ENCODE results near the gene KLF6. TPM values are rescaled to one million over a fixed set of nuclear protein-coding genes. Genes with fewer than 3 reads are reported as not detected.

The KLF6 gene
- total RNA-seq, 4 donors from 2014 or later: 156 to 226 (median 189) TPM

DNA sequence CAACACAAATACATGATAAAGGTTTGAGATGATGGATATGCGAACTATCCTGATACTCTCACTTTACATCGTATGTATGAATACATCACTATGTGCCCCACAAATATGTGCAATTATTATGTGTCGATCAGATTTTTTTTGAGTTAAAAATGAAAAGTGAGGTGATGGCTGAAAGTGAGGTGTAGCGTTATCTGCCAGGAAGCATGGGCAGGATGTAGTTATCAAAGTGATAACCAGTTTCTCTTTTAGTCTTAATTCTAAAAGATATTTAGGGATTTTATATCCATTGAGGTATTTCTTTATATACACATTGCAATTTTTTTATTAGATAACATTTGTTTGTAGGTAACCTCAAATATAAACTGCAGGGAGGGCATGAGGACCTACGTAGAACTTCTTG is 15.6 kb upstream of the KLF6 start:
- WGBS, 2 donors: 96 to 98% methylated on average over 5 of the region's 5 CpGs
- TF ChIP-seq EP300 (IDR thresholded peaks at IDR 0.05): no peak
- no peak for TF ChIP-seq POLR2A (IDR thresholded peaks at IDR 0.05)
- TF ChIP-seq, protein P1, sequence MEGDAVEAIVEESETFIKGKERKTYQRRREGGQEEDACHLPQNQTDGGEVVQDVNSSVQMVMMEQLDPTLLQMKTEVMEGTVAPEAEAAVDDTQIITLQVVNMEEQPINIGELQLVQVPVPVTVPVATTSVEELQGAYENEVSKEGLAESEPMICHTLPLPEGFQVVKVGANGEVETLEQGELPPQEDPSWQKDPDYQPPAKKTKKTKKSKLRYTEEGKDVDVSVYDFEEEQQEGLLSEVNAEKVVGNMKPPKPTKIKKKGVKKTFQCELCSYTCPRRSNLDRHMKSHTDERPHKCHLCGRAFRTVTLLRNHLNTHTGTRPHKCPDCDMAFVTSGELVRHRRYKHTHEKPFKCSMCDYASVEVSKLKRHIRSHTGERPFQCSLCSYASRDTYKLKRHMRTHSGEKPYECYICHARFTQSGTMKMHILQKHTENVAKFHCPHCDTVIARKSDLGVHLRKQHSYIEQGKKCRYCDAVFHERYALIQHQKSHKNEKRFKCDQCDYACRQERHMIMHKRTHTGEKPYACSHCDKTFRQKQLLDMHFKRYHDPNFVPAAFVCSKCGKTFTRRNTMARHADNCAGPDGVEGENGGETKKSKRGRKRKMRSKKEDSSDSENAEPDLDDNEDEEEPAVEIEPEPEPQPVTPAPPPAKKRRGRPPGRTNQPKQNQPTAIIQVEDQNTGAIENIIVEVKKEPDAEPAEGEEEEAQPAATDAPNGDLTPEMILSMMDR (IDR thresholded peaks at IDR 0.05): no peak
- H3K9me3 ChIP-seq: peaks cover 0 to 9% (median 0%) of the 10 kb centered on the region in 4 donors
- peaks cover 0 to 23% (median 14%) of the 10 kb centered on the region in 4 donors for H3K4me1 ChIP-seq
- H3K4me3 ChIP-seq: no peak overlapping the region
- no peaks in the 10 kb centered on the region for H3K27me3 ChIP-seq
- H3K27ac ChIP-seq: no peak overlapping the region
- H3K36me3 ChIP-seq: no peaks in the 10 kb centered on the region
- no peak for DNase-seq (ENCODE audit: low spot score in 2 of 2)

- 0 to 84% methylated on average over 1 of the region's 1 CpG for WGBS, 2 donors
Measured at GRCh38 chr10:3797750-3798149, 12.7 kb upstream of the KLF6 start.

DNA sequence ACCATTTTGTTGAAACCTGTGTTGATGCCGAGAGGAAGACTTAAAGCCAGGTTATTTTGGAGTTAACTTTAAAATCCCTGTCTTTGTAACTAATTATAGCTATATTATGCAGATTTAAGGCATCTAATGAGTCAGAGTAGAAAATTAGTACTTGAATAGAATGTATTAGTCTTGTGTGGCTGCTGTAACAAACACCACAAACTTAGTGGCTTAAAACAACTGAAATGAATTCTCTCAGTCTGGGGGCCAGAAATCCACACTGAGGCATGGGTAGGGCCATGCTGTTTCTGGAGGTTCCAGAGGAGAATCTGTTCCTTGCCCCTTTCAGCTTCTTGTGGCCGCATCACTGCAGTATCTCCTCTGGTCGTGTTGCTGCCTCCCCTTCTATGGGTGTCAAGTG is 8.5 kb upstream of the KLF6 start:
- DNase-seq (ENCODE audit: low spot score in 2 of 2): no peak
- 98 to 99% methylated on average over 3 of the region's 3 CpGs for WGBS, 2 donors
- Histone ChIP-seq H3K9me3 (peaks cover 0 to 49% (median 0%) of the 10 kb centered on the region in 4 donors), H3K36me3 (no peaks in the 10 kb centered on the region), H3K4me3 (no peak overlapping the region), H3K27me3 (no peaks in the 10 kb centered on the region), H3K27ac (no peak overlapping the region), H3K4me1 (no peaks in the 10 kb centered on the region)
- no peak for TF ChIP-seq POLR2A (IDR thresholded peaks at IDR 0.05)
- TF ChIP-seq EP300 (IDR thresholded peaks at IDR 0.05): no peak
- TF ChIP-seq, protein P1 (IDR thresholded peaks at IDR 0.05): no peak

More at GRCh38 chr10:3797750-3798149, 12.7 kb upstream of the KLF6 start:
- no peak overlapping the region for H3K4me3 ChIP-seq
- no peaks in the 10 kb centered on the region for H3K36me3 ChIP-seq
- H3K27ac ChIP-seq: no peak overlapping the region
- H3K27me3 ChIP-seq: no peaks in the 10 kb centered on the region
- H3K9me3 ChIP-seq: peaks cover 0 to 22% (median 0%) of the 10 kb centered on the region in 4 donors
- no peak for DNase-seq (ENCODE audit: low spot score in 2 of 2)
- H3K4me1 ChIP-seq: no peaks in the 10 kb centered on the region
- no peak for TF ChIP-seq POLR2A (IDR thresholded peaks at IDR 0.05)
- TF ChIP-seq, protein P1 (IDR thresholded peaks at IDR 0.05): no peak
- TF ChIP-seq EP300 (IDR thresholded peaks at IDR 0.05): no peak

DNA sequence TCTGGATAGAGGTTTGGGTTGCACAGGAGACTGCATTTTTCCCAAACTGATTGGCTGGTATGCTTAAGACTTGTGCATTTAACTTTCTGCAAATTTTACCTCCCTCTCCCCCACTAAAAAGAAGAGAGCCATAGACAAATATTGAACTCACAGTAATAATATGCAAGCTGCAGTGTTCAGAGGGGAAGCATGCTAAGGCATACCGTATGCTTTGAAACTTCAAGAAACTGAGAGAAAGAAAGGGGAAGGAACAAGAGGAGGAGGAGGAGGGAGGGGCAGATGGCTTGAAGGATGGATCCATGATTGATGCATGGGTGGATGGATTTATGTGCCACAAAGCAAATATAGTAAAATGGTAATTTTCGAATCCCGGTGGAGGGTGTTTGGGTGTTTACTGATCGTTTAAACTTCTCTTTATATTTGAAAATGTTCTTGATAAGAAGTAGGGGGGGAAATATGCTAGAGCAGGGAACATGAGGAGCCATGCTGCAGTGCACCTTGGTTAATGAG is 7.8 kb upstream of the KLF6 start:
- H3K27me3 ChIP-seq: no peaks in the 10 kb centered on the region
- peaks cover 0 to 43% (median 0%) of the 10 kb centered on the region in 4 donors for H3K9me3 ChIP-seq
- H3K4me1 ChIP-seq: no peaks in the 10 kb centered on the region
- no peaks in the 10 kb centered on the region for H3K36me3 ChIP-seq
- H3K27ac ChIP-seq: no peak overlapping the region
- DNase-seq (ENCODE audit: low spot score in 2 of 2): no peak
- no peak overlapping the region for H3K4me3 ChIP-seq
- 65 to 79% methylated on average over 4 of the region's 4 CpGs for WGBS, 2 donors
- TF ChIP-seq, protein P1 (IDR thresholded peaks at IDR 0.05): no peak
- no peak for TF ChIP-seq POLR2A (IDR thresholded peaks at IDR 0.05)

DNA sequence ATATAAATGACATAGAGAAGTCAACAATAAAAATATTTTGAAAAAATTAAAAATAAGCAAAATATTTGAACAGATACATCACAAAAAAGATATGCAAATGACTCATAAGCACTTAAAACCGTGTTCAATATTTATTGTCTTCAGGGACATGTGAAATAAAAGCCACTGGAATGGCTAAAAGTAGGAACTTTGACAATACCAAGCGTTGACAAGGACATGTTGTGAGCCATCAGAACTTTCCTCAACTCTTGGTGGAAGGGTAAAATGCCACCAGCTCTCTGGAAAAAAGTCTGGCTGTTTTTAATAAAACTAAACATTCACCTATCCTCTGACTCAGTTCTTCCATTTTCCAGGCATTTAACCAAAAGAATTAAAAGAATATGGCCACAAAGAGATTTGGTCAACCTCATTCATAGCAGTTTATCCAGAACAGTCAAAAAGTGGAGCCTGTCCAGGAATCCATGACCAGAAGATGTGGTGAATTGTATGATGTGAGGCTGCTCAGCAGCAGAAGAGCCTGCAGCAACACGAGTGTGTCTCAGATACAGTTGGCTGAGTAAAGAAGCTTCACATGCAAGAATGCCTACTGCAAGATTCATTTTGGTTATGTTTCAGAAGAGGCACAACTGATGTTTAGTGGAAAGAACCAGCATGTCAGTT is 7.1 kb upstream of the KLF6 start:
- WGBS, 2 donors: 82 to 87% methylated on average over 3 of the region's 3 CpGs
- no peak overlapping the region for H3K4me3 ChIP-seq
- no peaks in the 10 kb centered on the region for H3K4me1 ChIP-seq
- no peaks in the 10 kb centered on the region for H3K36me3 ChIP-seq
- peaks cover 0 to 41% (median 0%) of the 10 kb centered on the region in 4 donors for H3K9me3 ChIP-seq
- TF ChIP-seq, protein P1 (IDR thresholded peaks at IDR 0.05): no peak
- TF ChIP-seq EP300 (IDR thresholded peaks at IDR 0.05): no peak
- no peak for TF ChIP-seq POLR2A (IDR thresholded peaks at IDR 0.05)
- no peak for DNase-seq (ENCODE audit: low spot score in 2 of 2)
- no peak overlapping the region for H3K27ac ChIP-seq
- H3K27me3 ChIP-seq: no peaks in the 10 kb centered on the region

Measured in tibial nerve (tissue), 4 donors.